ENCODE measurements around the gene FRMD4A.

FRMD4A gene

GRCh38 chr10:14293526-14293925 is 37.2 kb downstream of the FRMD4A start:
- DNase-seq: no peak

- no peak for DNase-seq
Observed at GRCh38 chr10:14291296-14291695, 39.4 kb downstream of the FRMD4A start.

- no peak for DNase-seq
Observed at GRCh38 chr10:14285941-14286560, 44.7 kb downstream of the FRMD4A start.

- no peak for DNase-seq
Observed at GRCh38 chr10:14282276-14282675, 48.4 kb downstream of the FRMD4A start.

GRCh38 chr10:14278533-14278932 is 52.2 kb downstream of the FRMD4A start:
- DNase-seq: no peak

- no peak for DNase-seq
Observed at GRCh38 chr10:14276210-14276609, 54.5 kb downstream of the FRMD4A start.

GRCh38 chr10:14271621-14272020 is 59.1 kb downstream of the FRMD4A start:
- DNase-seq: no peak

GRCh38 chr10:14270370-14270769 is 60.4 kb downstream of the FRMD4A start:
- DNase-seq: no peak

GRCh38 chr10:14265709-14266108 is 65.0 kb downstream of the FRMD4A start:
- DNase-seq: no peak

GRCh38 chr10:14262836-14263425 is 67.8 kb downstream of the FRMD4A start:
- no peak for DNase-seq

- no peak for DNase-seq
Observed at GRCh38 chr10:14261336-14261735, 69.4 kb downstream of the FRMD4A start.

GRCh38 chr10:14259696-14260566 is 70.8 kb downstream of the FRMD4A start:
- peak; percentile 1 to 59 (median 30) for DNase-seq

GRCh38 chr10:14254368-14254767 is 76.4 kb downstream of the FRMD4A start:
- DNase-seq: no peak

GRCh38 chr10:14253711-14254110 is 77.0 kb downstream of the FRMD4A start:
- no peak for DNase-seq

GRCh38 chr10:14253079-14253478 is 77.6 kb downstream of the FRMD4A start:
- no peak for DNase-seq

GRCh38 chr10:14250496-14251076 is 80.1 kb downstream of the FRMD4A start:
- no peak for DNase-seq

- DNase-seq: no peak
Observed at GRCh38 chr10:14247377-14248116, 83.2 kb downstream of the FRMD4A start.

GRCh38 chr10:14244801-14245211 is 85.9 kb downstream of the FRMD4A start:
- DNase-seq: no peak

GRCh38 chr10:14244147-14244546 is 86.6 kb downstream of the FRMD4A start:
- DNase-seq: no peak

- no peak for DNase-seq
Observed at GRCh38 chr10:14243221-14243620, 87.5 kb downstream of the FRMD4A start.

GRCh38 chr10:14241196-14241595 is 89.5 kb downstream of the FRMD4A start:
- no peak for DNase-seq

- DNase-seq: peak in 2 of 3 experiments; percentile 69 to 89
Observed at GRCh38 chr10:14240253-14241189, 90.2 kb downstream of the FRMD4A start.

All from NCI-H1417 (cell line).